Osteoblast (primary cell): ENCODE results near the gene DLG5. TPM values are rescaled to one million over a fixed set of nuclear protein-coding genes. Genes with fewer than 3 reads are reported as not detected.
"Not testable (repeated sequence)": the region's sequence is repeated elsewhere in the genome, so short reads cannot be mapped to it uniquely, and the experiment has no call there.

Experiments used
- DNase-seq: peaks from one replicate; pipeline ENCODE4 v3.0.0; 2011; ENCODE audit warnings: low spot score, mixed read lengths; ENCODE audit not compliant: insufficient read length; ENCODE audit errors: missing footprints
- H2AFZ ChIP-seq: 2 replicates; pipeline ENCODE4 v1.6.0; 2011; ENCODE audit warnings: mild to moderate bottlenecking, low read length
- H3K27ac ChIP-seq: 2 replicates; pipeline ENCODE4 v1.5.1; 2011; ENCODE audit warnings: mild to moderate bottlenecking, low read depth, low read length, moderate library complexity
- H3K27me3 ChIP-seq: 2 replicates; pipeline ENCODE4 v1.6.0; 2012; ENCODE audit warnings: mild to moderate bottlenecking, control low read depth, inconsistent platforms, low read length, moderate library complexity; ENCODE audit not compliant: insufficient read depth
- H3K36me3 ChIP-seq: 2 replicates; pipeline ENCODE4 v1.5.1; 2011; ENCODE audit warnings: mild to moderate bottlenecking, low read length, control low read depth, moderate library complexity; ENCODE audit not compliant: insufficient read depth
- H3K4me1 ChIP-seq: 2 replicates; pipeline ENCODE4 v1.5.1; 2011; ENCODE audit warnings: mild to moderate bottlenecking, low read length, control low read depth, moderate library complexity; ENCODE audit not compliant: insufficient read depth
- H3K4me2 ChIP-seq: 2 replicates; pipeline ENCODE4 v1.6.0; 2011; ENCODE audit warnings: mild to moderate bottlenecking, low read length; ENCODE audit not compliant: insufficient read depth
- H3K4me3 ChIP-seq: fragments of 200-600 bp; sonication (generic); 3 replicates; pipeline ENCODE4 v1.5.1; 2012; ENCODE audit warnings: mild to moderate bottlenecking, low read length, inconsistent platforms; ENCODE audit not compliant: insufficient read depth
- H3K79me2 ChIP-seq: 2 replicates; pipeline ENCODE4 v1.6.0; 2012; ENCODE audit warnings: mild to moderate bottlenecking, low read length, control low read depth, inconsistent platforms; ENCODE audit not compliant: insufficient read depth
- H3K9me3 ChIP-seq: 2 replicates; pipeline ENCODE4 v1.5.1; 2011; ENCODE audit warnings: low read depth, low read length, control low read depth
- H4K20me1 ChIP-seq: 2 replicates; pipeline ENCODE4 v1.6.0; 2012; ENCODE audit warnings: mild to moderate bottlenecking, low read length, control low read depth; ENCODE audit not compliant: insufficient read depth
- CTCF ChIP-seq: IDR thresholded peaks from 2 replicates; pipeline ENCODE4 v1.5.1; 2011; ENCODE audit warnings: mild to moderate bottlenecking, low read depth, low read length, moderate library complexity; ENCODE audit errors: extremely low read depth
- total RNA-seq: library from RNA; depleted of rRNA; stranded (reverse); fragments of >200 nt; gene quantifications from 2 replicates; pipeline ENCODE4 v1.2.3, GENCODE V29; 2012

DLG5 gene
- total RNA-seq, 1 donor = 51.4 TPM

GRCh38 chr10:77776487-77776886 lies 150.1 kb downstream of the DLG5 start:
- H3K4me2 ChIP-seq = no peak overlapping the region
- no peak overlapping the region for H2AFZ ChIP-seq
- H3K79me2 ChIP-seq = no peaks in the 10 kb centered on the region
- H4K20me1 ChIP-seq = no peaks in the 10 kb centered on the region
- peaks cover 4% of the 10 kb centered on the region for H3K36me3 ChIP-seq
- no peaks in the 10 kb centered on the region for H3K9me3 ChIP-seq
- no peaks in the 10 kb centered on the region for H3K4me1 ChIP-seq
- H3K27ac ChIP-seq = no peak overlapping the region
- H3K4me3 ChIP-seq = no peak overlapping the region
- no peak for TF ChIP-seq CTCF
- DNase-seq = peak; percentile 55
- H3K27me3 ChIP-seq = no peaks in the 10 kb centered on the region

- H3K27ac ChIP-seq = no peak overlapping the region
- no peak for TF ChIP-seq CTCF
- DNase-seq = no peak
These were observed 151.6 kb downstream of the DLG5 start for GRCh38 chr10:77774940-77775391.

DNA sequence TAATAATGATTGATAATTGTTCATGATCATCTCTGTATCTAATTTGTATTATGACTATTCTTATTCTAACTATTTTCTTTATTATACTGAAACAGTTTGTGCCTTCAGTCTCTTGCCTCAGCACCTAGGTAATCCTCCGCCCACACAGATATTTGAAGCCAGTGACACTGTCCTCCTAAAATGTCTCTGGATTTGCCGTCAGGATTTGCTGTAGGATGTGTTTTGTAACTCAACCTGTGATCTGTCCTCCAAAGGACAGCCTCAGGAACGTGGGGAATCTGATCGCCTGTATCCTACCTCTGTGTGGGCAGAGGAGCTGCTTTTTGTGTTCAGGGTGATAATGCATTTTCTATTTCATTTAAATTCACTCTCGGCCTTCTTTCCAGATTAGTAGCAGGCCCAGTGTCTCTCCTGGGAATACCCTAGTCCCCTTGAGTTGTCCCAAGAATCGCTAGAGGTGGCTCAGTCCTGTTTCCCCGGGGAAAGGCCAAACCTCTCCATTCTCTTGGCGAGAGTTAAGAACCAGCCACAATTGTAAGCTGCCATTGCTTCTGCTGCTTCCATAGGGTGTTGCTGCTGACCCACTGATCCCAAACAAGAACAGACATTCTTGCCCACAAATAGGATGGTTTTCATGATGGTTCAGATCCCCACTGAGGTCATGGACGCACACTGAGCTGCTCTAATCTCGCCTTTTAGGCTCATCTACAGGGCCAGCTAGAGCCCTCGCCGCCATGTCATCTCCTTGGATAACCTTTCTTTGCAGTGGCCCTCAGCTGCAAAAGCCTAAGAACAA lies 152.7 kb downstream of the DLG5 start:
- Histone ChIP-seq H3K4me1 (no peaks in the 10 kb centered on the region), H2AFZ (no peak overlapping the region), H3K36me3 (no peaks in the 10 kb centered on the region), H3K27me3 (no peaks in the 10 kb centered on the region), H3K4me3 (no peak overlapping the region), H3K9me3 (no peaks in the 10 kb centered on the region), H4K20me1 (no peaks in the 10 kb centered on the region), H3K27ac (no peak overlapping the region), H3K4me2 (no peak overlapping the region), H3K79me2 (no peaks in the 10 kb centered on the region)
- no peak for TF ChIP-seq CTCF
- DNase-seq = peak; percentile 14

More at GRCh38 chr10:77774940-77775391, 151.6 kb downstream of the DLG5 start:
- no peaks in the 10 kb centered on the region for H3K4me1 ChIP-seq
- no peak overlapping the region for H3K4me2 ChIP-seq
- no peaks in the 10 kb centered on the region for H3K9me3 ChIP-seq
- H3K36me3 ChIP-seq = no peaks in the 10 kb centered on the region
- no peak overlapping the region for H3K4me3 ChIP-seq
- H3K27me3 ChIP-seq = no peaks in the 10 kb centered on the region
- H4K20me1 ChIP-seq = no peaks in the 10 kb centered on the region
- H2AFZ ChIP-seq = no peak overlapping the region
- H3K79me2 ChIP-seq = no peaks in the 10 kb centered on the region

DNA sequence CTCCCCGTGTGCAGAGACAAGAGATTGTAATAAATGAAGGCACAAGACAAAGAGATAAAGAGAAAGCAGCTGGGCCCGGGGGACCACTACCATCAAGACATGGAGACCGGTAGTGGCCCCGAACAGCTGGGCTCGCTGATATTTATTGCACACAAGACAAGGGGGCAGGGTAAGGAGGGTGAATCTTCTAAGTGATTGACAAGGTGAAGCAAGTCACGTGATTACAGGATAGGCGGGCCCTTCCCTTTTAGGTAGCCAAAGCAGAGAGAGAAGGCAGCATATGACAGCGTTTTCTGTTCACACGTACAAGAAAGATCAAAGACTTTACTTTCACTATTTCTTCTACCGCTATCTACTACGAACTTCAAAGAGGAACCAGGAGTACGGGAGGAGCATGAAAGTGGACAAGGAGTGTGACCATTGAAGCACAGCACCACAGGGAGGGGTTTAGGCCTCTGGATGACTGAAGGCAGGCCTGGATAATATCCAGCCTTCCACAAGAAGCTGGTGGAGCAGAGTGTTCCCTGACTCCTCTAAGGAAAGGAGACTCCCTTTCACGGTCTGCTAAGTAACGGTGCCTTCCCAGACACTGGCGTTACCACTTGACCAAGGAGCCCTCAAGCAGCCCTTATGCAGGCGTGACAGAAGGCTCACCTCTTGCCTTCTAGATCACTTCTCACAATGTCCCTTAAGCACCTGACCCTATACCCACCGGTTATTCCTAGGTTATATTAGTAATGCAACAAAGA lies 153.5 kb downstream of the DLG5 start:
- H2AFZ ChIP-seq, H3K4me2 ChIP-seq, H3K79me2 ChIP-seq, H3K27ac ChIP-seq, H3K4me3 ChIP-seq, H3K4me1 ChIP-seq, H3K36me3 ChIP-seq, H4K20me1 ChIP-seq, DNase-seq, H3K9me3 ChIP-seq, H3K27me3 ChIP-seq: not testable (repeated sequence)
